Measurements from ENCODE around the gene PORCN. TPM values are rescaled to one million over a fixed set of nuclear protein-coding genes. Genes with fewer than 3 reads are reported as not detected.
A peak's percentile ranks its signal among the peaks of the same experiment; 100 is the strongest.

Gene PORCN
- total and polyA plus RNA-seq, 11 donors = 9.6 to 37.3 (median 17.3) TPM

GRCh38 chrX:48490661-48491060 lies 18.1 kb upstream of the PORCN start:
- ATAC-seq = no peak
- Histone ChIP-seq H3K27ac (no peak overlapping the region), H3K27me3 (no peaks in the 10 kb centered on the region), H3K4me3 (no peak overlapping the region), H3K36me3 (peaks cover 0 to 5% (median 0%) of the 10 kb centered on the region in 9 donors), H3K9me3 (peaks cover 0 to 5% (median 0%) of the 10 kb centered on the region in 12 donors), H3K4me1 (no peaks in the 10 kb centered on the region)
- no peak for TF ChIP-seq POLR2A (IDR thresholded peaks at IDR 0.05)
- TF ChIP-seq, protein P1, sequence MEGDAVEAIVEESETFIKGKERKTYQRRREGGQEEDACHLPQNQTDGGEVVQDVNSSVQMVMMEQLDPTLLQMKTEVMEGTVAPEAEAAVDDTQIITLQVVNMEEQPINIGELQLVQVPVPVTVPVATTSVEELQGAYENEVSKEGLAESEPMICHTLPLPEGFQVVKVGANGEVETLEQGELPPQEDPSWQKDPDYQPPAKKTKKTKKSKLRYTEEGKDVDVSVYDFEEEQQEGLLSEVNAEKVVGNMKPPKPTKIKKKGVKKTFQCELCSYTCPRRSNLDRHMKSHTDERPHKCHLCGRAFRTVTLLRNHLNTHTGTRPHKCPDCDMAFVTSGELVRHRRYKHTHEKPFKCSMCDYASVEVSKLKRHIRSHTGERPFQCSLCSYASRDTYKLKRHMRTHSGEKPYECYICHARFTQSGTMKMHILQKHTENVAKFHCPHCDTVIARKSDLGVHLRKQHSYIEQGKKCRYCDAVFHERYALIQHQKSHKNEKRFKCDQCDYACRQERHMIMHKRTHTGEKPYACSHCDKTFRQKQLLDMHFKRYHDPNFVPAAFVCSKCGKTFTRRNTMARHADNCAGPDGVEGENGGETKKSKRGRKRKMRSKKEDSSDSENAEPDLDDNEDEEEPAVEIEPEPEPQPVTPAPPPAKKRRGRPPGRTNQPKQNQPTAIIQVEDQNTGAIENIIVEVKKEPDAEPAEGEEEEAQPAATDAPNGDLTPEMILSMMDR (IDR thresholded peaks at IDR 0.05) = no peak
- no peak for DNase-seq
- intact Hi-C loops (cut with DNase I) = loop anchor here in 7 of 10 donors (5.0 to 10.0 kb wide), 3 partner anchors 403 to 408 kb away; no protein-coding TSS in a partner anchor
- WGBS, 4 donors = 77 to 89% (median 87%) methylated on average over 8 of the region's 8 CpGs

- Histone ChIP-seq H3K27me3 (no peaks in the 10 kb centered on the region), H3K36me3 (no peaks in the 10 kb centered on the region), H3K4me1 (no peaks in the 10 kb centered on the region), H3K27ac (no peak overlapping the region), H3K4me3 (no peak overlapping the region), H3K9me3 (peaks cover 0 to 5% (median 0%) of the 10 kb centered on the region in 12 donors)
- no peak for ATAC-seq
- intact Hi-C loops (cut with DNase I) = loop anchor here in 7 of 10 donors (5.0 to 10.0 kb wide), 3 partner anchors 405 to 410 kb away; no protein-coding TSS in a partner anchor
- no peak for DNase-seq
- WGBS, 4 donors = 84 to 94% (median 89%) methylated on average over 9 of the region's 9 CpGs
- no peak for TF ChIP-seq POLR2A (IDR thresholded peaks at IDR 0.05)
Observed at GRCh38 chrX:48491809-48492208, 17.0 kb upstream of the PORCN start.

DNA sequence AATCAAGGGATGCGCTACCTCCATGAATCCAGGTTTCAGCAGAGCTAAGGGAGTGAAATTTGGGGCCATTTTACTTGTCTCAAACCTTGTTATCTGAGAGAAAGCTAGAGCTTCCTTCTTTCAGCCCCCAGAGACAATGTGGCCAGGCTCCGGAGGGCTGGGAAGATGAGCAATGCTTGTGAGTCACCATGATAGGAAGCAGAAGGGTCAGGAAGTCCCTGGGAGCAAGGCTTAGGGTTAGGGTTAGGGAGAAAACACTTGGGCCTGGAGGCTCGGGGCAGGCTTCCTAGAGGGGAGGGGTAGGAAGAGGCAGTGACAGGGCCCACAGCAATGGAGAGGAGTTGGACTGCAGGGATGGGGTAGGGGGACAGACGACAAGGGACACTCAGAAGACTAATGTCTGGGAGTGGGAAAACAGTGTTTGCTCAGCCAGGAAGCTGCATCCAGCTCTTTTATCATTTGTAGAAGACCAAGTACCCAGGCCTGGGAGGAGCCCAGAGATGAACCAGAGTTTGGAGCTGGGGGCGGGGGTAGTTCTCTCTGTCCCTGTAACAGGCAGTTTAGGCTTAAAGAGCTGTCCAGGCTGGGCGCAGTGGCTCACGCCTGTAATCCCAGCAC lies 16.4 kb upstream of the PORCN start:
- intact Hi-C loops (cut with DNase I) = loop anchor here in 7 of 10 donors (5.0 to 10.0 kb wide), 3 partner anchors 405 to 410 kb away; no protein-coding TSS in a partner anchor
- ATAC-seq = peak in 2 of 4 donors; percentile 32 to 50
- Histone ChIP-seq H3K27ac (peak overlapping the region in 1 of 12 donors; percentile 14), H3K4me3 (no peak overlapping the region), H3K4me1 (no peaks in the 10 kb centered on the region), H3K9me3 (peaks cover 0 to 5% (median 0%) of the 10 kb centered on the region in 12 donors), H3K27me3 (no peaks in the 10 kb centered on the region), H3K36me3 (no peaks in the 10 kb centered on the region)
- TF ChIP-seq POLR2A (IDR thresholded peaks at IDR 0.05) = no peak
- TF ChIP-seq, protein P1 (IDR thresholded peaks at IDR 0.05) = no peak
- WGBS, 4 donors = 68 to 75% (median 72%) methylated on average over 7 of the region's 7 CpGs
- DNase-seq = no peak

DNA sequence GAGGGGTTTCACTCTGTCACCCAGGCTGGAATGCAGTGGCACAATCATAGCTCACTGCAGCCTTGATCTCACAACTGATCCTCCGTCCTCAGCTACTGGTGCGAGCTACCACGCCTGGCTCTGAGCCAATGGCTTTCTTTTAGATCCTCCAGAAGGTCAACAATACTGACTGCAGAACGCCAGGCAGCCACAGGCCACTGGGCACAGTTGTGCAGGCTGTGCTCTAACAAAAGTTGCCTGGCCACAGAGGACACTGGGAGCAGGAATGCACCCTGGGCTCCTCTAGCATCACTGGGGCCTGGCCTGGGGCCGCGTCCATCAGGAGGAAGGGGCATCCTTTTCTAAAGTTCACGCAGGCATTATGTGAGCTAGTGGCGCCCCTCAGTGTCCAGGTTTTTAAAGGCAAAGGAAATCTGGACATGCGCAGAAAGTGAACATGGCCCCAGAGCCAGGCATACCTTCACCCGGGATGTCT lies 14.9 kb upstream of the PORCN start:
- DNase-seq (no peak), ATAC-seq (peak in 3 of 4 donors; percentile 38 to 70 (median 45))
- intact Hi-C loops (cut with DNase I) = loop anchor here in 7 of 10 donors (5.0 to 10.0 kb wide), 3 partner anchors 407 to 412 kb away; no protein-coding TSS in a partner anchor
- H3K36me3 ChIP-seq = no peaks in the 10 kb centered on the region
- WGBS, 4 donors = 15 to 28% (median 21%) methylated on average over 10 of the region's 10 CpGs
- H3K27ac ChIP-seq = no peak overlapping the region
- no peaks in the 10 kb centered on the region for H3K4me1 ChIP-seq
- no peak overlapping the region for H3K4me3 ChIP-seq
- H3K9me3 ChIP-seq = peaks cover 0 to 5% (median 0%) of the 10 kb centered on the region in 12 donors
- no peaks in the 10 kb centered on the region for H3K27me3 ChIP-seq
- TF ChIP-seq POLR2A (IDR thresholded peaks at IDR 0.05) = no peak
- TF ChIP-seq, protein P1 (IDR thresholded peaks at IDR 0.05) = peak in 7 of 12 donors; percentile 11 to 45 (median 35)
